Measurements from ENCODE around the gene GRID1.
"Not testable (repeated sequence)": the region's sequence is repeated elsewhere in the genome, so short reads cannot be mapped to it uniquely, and the experiment has no call there.

Gene GRID1

GRCh38 chr10:86033581-86033980, 333.0 kb downstream of the GRID1 start:
- no peak for DNase-seq (ENCODE audit: low spot score)

GRCh38 chr10:86032087-86032486, 334.5 kb downstream of the GRID1 start:
- not testable (repeated sequence) for DNase-seq (ENCODE audit: low spot score)

- DNase-seq (ENCODE audit: low spot score): no peak
Observed at GRCh38 chr10:86030312-86030711, 336.3 kb downstream of the GRID1 start.

GRCh38 chr10:86027346-86027745, 339.2 kb downstream of the GRID1 start:
- no peak for DNase-seq (ENCODE audit: low spot score)

GRCh38 chr10:86025509-86025908, 341.1 kb downstream of the GRID1 start:
- DNase-seq (ENCODE audit: low spot score): no peak

- no peak for DNase-seq (ENCODE audit: low spot score)
Observed at GRCh38 chr10:86024281-86025041, 342.1 kb downstream of the GRID1 start.

- DNase-seq (ENCODE audit: low spot score): no peak
Observed at GRCh38 chr10:86023931-86024280, 342.7 kb downstream of the GRID1 start.

GRCh38 chr10:86023336-86023735, 343.3 kb downstream of the GRID1 start:
- DNase-seq (ENCODE audit: low spot score): no peak

- DNase-seq (ENCODE audit: low spot score): no peak
Observed at GRCh38 chr10:86022906-86023305, 343.7 kb downstream of the GRID1 start.

GRCh38 chr10:86020134-86020533, 346.5 kb downstream of the GRID1 start:
- no peak for DNase-seq (ENCODE audit: low spot score)

- no peak for DNase-seq (ENCODE audit: low spot score)
Observed at GRCh38 chr10:86019141-86019540, 347.5 kb downstream of the GRID1 start.

- DNase-seq (ENCODE audit: low spot score): no peak
Observed at GRCh38 chr10:86018735-86019058, 347.9 kb downstream of the GRID1 start.

- DNase-seq (ENCODE audit: low spot score): no peak
Observed at GRCh38 chr10:86017841-86018734, 348.5 kb downstream of the GRID1 start.

GRCh38 chr10:86013568-86013967, 353.0 kb downstream of the GRID1 start:
- no peak for DNase-seq (ENCODE audit: low spot score)

GRCh38 chr10:86007171-86007570, 359.4 kb downstream of the GRID1 start:
- no peak for DNase-seq (ENCODE audit: low spot score)

GRCh38 chr10:86004337-86004736, 362.3 kb downstream of the GRID1 start:
- no peak for DNase-seq (ENCODE audit: low spot score)

GRCh38 chr10:86003201-86003621, 363.4 kb downstream of the GRID1 start:
- no peak for DNase-seq (ENCODE audit: low spot score)

GRCh38 chr10:86001521-86001920, 365.1 kb downstream of the GRID1 start:
- DNase-seq (ENCODE audit: low spot score): no peak

- no peak for DNase-seq (ENCODE audit: low spot score)
Observed at GRCh38 chr10:85997544-85997943, 369.1 kb downstream of the GRID1 start.

- peak; percentile 26 for DNase-seq (ENCODE audit: low spot score)
Observed at GRCh38 chr10:85995791-85996190, 370.8 kb downstream of the GRID1 start.

GRCh38 chr10:85993840-85994507, 372.6 kb downstream of the GRID1 start:
- no peak for DNase-seq (ENCODE audit: low spot score)

GRCh38 chr10:85993140-85993539, 373.5 kb downstream of the GRID1 start:
- no peak for DNase-seq (ENCODE audit: low spot score)

- no peak for DNase-seq (ENCODE audit: low spot score)
Observed at GRCh38 chr10:85992324-85992723, 374.3 kb downstream of the GRID1 start.

All from D341Med (cell line).